Measurements from ENCODE around the gene RREB1. TPM values are rescaled to one million over a fixed set of nuclear protein-coding genes. Genes with fewer than 3 reads are reported as not detected.

The RREB1 gene
- total and polyA plus RNA-seq, 3 donors from 2014 or later: 30.0 to 79.2 (median 75.0) TPM

DNA sequence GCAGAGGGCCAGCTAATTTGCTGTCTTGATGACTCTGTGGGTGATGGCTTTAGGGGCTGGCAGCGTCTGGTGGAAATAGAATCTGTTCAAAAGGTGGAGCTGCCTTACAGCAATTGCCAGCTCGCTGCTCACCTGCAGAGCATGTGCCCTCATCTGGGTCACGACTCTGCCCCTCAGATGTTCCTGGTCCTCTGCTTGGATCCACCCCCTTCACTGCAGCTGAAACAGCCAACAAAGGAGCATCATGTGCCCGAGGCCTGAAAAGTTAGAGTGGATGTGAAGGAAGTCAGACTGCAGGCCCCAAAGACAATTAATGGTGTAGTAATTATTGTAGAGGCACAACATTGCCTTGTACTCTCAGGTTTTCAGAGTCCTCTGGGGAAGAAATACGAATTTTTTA is 19.9 kb downstream of the RREB1 start:
- TF ChIP-seq POLR2A (IDR thresholded peaks at IDR 0.05): no peak
- TF ChIP-seq, protein P1, sequence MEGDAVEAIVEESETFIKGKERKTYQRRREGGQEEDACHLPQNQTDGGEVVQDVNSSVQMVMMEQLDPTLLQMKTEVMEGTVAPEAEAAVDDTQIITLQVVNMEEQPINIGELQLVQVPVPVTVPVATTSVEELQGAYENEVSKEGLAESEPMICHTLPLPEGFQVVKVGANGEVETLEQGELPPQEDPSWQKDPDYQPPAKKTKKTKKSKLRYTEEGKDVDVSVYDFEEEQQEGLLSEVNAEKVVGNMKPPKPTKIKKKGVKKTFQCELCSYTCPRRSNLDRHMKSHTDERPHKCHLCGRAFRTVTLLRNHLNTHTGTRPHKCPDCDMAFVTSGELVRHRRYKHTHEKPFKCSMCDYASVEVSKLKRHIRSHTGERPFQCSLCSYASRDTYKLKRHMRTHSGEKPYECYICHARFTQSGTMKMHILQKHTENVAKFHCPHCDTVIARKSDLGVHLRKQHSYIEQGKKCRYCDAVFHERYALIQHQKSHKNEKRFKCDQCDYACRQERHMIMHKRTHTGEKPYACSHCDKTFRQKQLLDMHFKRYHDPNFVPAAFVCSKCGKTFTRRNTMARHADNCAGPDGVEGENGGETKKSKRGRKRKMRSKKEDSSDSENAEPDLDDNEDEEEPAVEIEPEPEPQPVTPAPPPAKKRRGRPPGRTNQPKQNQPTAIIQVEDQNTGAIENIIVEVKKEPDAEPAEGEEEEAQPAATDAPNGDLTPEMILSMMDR (IDR thresholded peaks at IDR 0.05): no peak
- no peak overlapping the region for H3K4me3 ChIP-seq
- no peaks in the 10 kb centered on the region for H3K36me3 ChIP-seq (ENCODE audit: low read depth, missing control alignments)
- 71 to 82% methylated on average over 5 of the region's 5 CpGs for WGBS, 2 donors
- intact Hi-C loops (cut with DNase I; ENCODE audit: low total_unique reads): no loop called here
- H3K27ac ChIP-seq: no peak overlapping the region
- no peaks in the 10 kb centered on the region for H3K4me1 ChIP-seq
- no peak for DNase-seq
- no peaks in the 10 kb centered on the region for H3K27me3 ChIP-seq
- no peaks in the 10 kb centered on the region for H3K9me3 ChIP-seq

DNA sequence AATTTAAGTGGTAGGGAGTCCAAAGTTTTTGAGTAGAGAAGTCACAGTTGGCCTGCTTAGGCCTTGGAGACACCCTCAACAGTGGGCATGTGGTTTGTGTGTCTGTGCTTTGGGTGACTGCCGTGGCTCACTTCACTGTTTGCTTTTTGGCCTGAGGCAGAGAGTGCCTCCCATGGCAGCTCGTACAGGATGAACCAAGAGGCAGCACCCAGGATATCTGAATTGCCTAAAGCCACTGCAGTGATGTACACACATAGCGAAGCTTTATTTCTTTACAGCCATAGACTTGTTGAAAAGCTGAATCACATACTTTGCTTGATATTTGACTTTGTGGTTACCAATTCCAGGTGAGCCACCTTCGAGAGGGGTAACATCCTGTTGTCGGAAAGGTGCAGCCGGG is 21.6 kb downstream of the RREB1 start:
- Histone ChIP-seq H3K9me3 (no peaks in the 10 kb centered on the region), H3K4me3 (no peak overlapping the region), H3K27ac (no peak overlapping the region), H3K27me3 (no peaks in the 10 kb centered on the region), H3K4me1 (no peaks in the 10 kb centered on the region), H3K36me3 (ENCODE audit: low read depth, missing control alignments) (no peaks in the 10 kb centered on the region)
- intact Hi-C loops (cut with DNase I; ENCODE audit: low total_unique reads): no loop called here
- no peak for DNase-seq
- 76 to 84% methylated on average over 6 of the region's 6 CpGs for WGBS, 2 donors
- TF ChIP-seq, protein P1 (IDR thresholded peaks at IDR 0.05): no peak
- TF ChIP-seq POLR2A (IDR thresholded peaks at IDR 0.05): no peak

DNA sequence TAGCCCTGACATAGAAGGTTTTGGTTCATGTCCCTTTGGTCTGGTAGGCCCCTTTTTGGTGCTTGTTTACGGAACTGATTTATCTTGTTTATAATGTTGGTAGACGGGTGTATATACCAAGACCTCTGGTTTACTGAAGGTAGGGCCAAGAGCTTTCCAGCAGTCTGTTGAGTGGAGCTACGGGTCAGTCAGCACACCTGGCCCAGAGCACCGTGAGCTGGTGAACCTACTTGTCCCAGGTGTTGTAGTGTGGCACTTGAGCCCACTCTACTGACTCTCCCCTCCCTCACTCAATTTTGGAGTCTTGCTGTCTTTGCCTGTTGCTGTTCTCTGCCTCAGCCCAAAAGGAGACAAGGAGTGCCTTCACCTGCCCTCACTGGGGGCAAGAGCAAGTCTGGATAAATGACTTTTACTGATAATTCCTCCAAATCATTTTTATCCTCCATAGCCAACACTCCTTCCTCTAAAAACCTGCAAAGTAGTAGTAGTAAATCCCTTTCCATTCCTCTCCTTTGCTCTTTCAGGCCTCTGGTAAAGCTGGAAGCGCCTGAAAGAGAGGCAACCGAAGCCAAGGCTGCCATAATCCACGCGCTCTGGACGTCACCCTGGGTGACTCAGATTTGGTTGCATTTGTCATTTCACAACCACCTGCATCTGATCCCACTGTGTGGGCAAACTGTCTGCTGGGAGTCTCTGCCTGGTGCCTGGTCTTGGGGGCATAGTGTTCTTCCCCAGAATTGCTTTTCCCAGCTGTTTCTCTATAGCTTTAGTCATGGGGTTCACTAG is 22.2 kb downstream of the RREB1 start:
- Histone ChIP-seq H3K27me3 (no peaks in the 10 kb centered on the region), H3K4me1 (no peaks in the 10 kb centered on the region), H3K4me3 (no peak overlapping the region), H3K9me3 (no peaks in the 10 kb centered on the region), H3K36me3 (ENCODE audit: low read depth, missing control alignments) (no peaks in the 10 kb centered on the region), H3K27ac (no peak overlapping the region)
- WGBS, 2 donors: 84 to 85% methylated on average over 7 to 9 of the region's 9 CpGs
- DNase-seq: no peak
- TF ChIP-seq POLR2A (IDR thresholded peaks at IDR 0.05): no peak
- TF ChIP-seq, protein P1 (IDR thresholded peaks at IDR 0.05): no peak
- intact Hi-C loops (cut with DNase I; ENCODE audit: low total_unique reads): no loop called here

DNA sequence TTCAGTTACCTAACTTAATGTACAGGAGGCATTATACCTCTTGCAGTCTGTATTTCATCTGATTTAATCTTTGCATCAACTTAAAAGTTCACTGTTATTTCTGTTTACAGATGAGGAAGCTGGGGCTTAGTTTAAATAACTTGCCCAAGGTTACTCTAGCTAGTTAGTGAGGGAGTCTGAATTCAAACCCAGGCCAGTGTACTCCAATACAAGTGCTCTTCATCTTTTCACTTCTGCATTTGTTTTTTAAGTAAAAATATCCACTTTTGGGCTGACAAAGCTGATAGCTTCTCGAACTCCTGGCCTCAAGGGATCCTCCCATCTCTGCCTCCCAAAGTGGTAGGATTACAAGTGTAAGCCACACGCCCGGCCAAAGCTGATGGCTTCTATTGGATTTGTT is 23.6 kb downstream of the RREB1 start:
- 79 to 86% methylated on average over 3 of the region's 3 CpGs for WGBS, 2 donors
- intact Hi-C loops (cut with DNase I; ENCODE audit: low total_unique reads): no loop called here
- Histone ChIP-seq H3K4me1 (no peaks in the 10 kb centered on the region), H3K27me3 (no peaks in the 10 kb centered on the region), H3K27ac (no peak overlapping the region), H3K9me3 (no peaks in the 10 kb centered on the region), H3K36me3 (ENCODE audit: low read depth, missing control alignments) (no peaks in the 10 kb centered on the region), H3K4me3 (no peak overlapping the region)
- DNase-seq: no peak
- no peak for TF ChIP-seq POLR2A (IDR thresholded peaks at IDR 0.05)
- TF ChIP-seq, protein P1 (IDR thresholded peaks at IDR 0.05): no peak

All from testis (tissue), 3 donors.